MCF 10A (cell line): ENCODE data around the gene PTPN6. TPM values are rescaled to one million over a fixed set of nuclear protein-coding genes. Genes with fewer than 3 reads are reported as not detected.

Source experiments
- BruUV-seq: library from RNA; stranded (reverse); fragments of 400-500 nt; replicated peaks from 2 replicates; lab custom pipeline; 2021; lab: Mats Ljungman, UMichigan
- CTCF ChIA-PET: fragments of 300-600 bp; sonication (Branson Sonifier 250); formaldehyde crosslinking; extraction: SDS; loops from one replicate; lab custom pipeline; 2021; ENCODE audit warnings: antibody characterized with exemption, inconsistent platforms; lab: Yijun Ruan, JAX
- POLR2A ChIA-PET: fragments of 300-600, 350-650 bp; sonication (Branson Sonifier 250); formaldehyde crosslinking; extraction: SDS; loops from one replicate; lab custom pipeline; 2020; ENCODE audit warnings: antibody characterized with exemption, inconsistent platforms; lab: Yijun Ruan, JAX
- DNase-seq: peaks from one replicate; pipeline ENCODE4 v3.0.0-alpha.2; 2018; ENCODE audit not compliant: unreplicated experiment
- H3K27ac Mint-ChIP-seq: one replicate; pipeline ENCODE4 v1.8.0; 2022; ENCODE audit warnings: mild to moderate bottlenecking, low read depth, mixed read lengths; ENCODE audit not compliant: unreplicated experiment
- H3K27me3 Mint-ChIP-seq: one replicate; pipeline ENCODE4 v1.8.0; 2022; ENCODE audit warnings: mixed read lengths; ENCODE audit not compliant: insufficient read depth, unreplicated experiment
- H3K36me3 Mint-ChIP-seq: one replicate; pipeline ENCODE4 v1.8.0; 2022; ENCODE audit warnings: mild to moderate bottlenecking, moderate library complexity, mixed read lengths; ENCODE audit not compliant: insufficient read depth, unreplicated experiment
- H3K4me1 Mint-ChIP-seq: one replicate; pipeline ENCODE4 v1.8.0; 2022; ENCODE audit warnings: mixed read lengths; ENCODE audit not compliant: insufficient read depth, unreplicated experiment
- H3K4me3 Mint-ChIP-seq: one replicate; pipeline ENCODE4 v1.8.0; 2022; ENCODE audit warnings: mild to moderate bottlenecking, moderate library complexity, mixed read lengths; ENCODE audit not compliant: unreplicated experiment
- H3K9me3 Mint-ChIP-seq: one replicate; pipeline ENCODE4 v1.8.0; 2022; ENCODE audit warnings: mixed read lengths; ENCODE audit not compliant: unreplicated experiment
- CTCF ChIP-seq: fragments of 200-600 bp; IDR thresholded peaks from one replicate; pipeline ENCODE4 v1.8.0; 2022; ENCODE audit warnings: antibody characterized with exemption, mild to moderate bottlenecking; ENCODE audit not compliant: unreplicated experiment
- intact Hi-C: fragments of 100-400 bp; cut with micrococcal nuclease; formaldehyde crosslinking; loops from 2 replicates; pipeline ENCODE4 v1.14.1; 2022
- total RNA-seq: library from RNA; stranded (reverse); gene quantifications from 2 replicates; pipeline ENCODE4 v1.2.3, GENCODE V29; 2022

Gene PTPN6
- total RNA-seq, 1 experiment from 2014 or later, result 10.3 TPM

GRCh38 chr12:6954316-6955107 lies 3.4 kb downstream of the PTPN6 start:
- Mint-ChIP-seq H3K4me3 (no peak overlapping the region), H3K36me3 (peaks cover 6% of the 10 kb centered on the region), H3K9me3 (no peaks in the 10 kb centered on the region), H3K27me3 (no peaks in the 10 kb centered on the region), H3K27ac (no peak overlapping the region), H3K4me1 (no peaks in the 10 kb centered on the region)
- DNase-seq, result no peak
- no peak for TF ChIP-seq CTCF
- no TSS peak for BruUV-seq
- ChIA-PET POLR2A (interaction anchor here (1.8 kb wide), 1 partner anchor 10 kb away, joined by 7 read pairs; no protein-coding TSS in a partner anchor), CTCF (interaction anchor here (4.1 kb wide), 1 partner anchor 8 kb away, joined by 31 read pairs; no protein-coding TSS in a partner anchor)
- intact Hi-C loops, result no loop called here

GRCh38 chr12:6955108-6956020 lies 4.2 kb downstream of the PTPN6 start:
- Mint-ChIP-seq H3K27me3 (no peaks in the 10 kb centered on the region), H3K4me1 (peaks cover under 1% of the 10 kb centered on the region), H3K27ac (no peak overlapping the region), H3K4me3 (no peak overlapping the region), H3K36me3 (peaks cover 6% of the 10 kb centered on the region), H3K9me3 (no peaks in the 10 kb centered on the region)
- intact Hi-C loops, result no loop called here
- DNase-seq, result no peak
- POLR2A ChIA-PET, result interaction anchor here (1.8 kb wide), 1 partner anchor 9 kb away, joined by 7 read pairs; no protein-coding TSS in a partner anchor
- TF ChIP-seq CTCF, result no peak
- CTCF ChIA-PET, result interaction anchor here (0.7 to 4.1 kb wide), 3 partner anchors 9 to 134 kb away, joined by 3 to 31 read pairs (median 3); no protein-coding TSS in a partner anchor
- no TSS peak for BruUV-seq

DNA sequence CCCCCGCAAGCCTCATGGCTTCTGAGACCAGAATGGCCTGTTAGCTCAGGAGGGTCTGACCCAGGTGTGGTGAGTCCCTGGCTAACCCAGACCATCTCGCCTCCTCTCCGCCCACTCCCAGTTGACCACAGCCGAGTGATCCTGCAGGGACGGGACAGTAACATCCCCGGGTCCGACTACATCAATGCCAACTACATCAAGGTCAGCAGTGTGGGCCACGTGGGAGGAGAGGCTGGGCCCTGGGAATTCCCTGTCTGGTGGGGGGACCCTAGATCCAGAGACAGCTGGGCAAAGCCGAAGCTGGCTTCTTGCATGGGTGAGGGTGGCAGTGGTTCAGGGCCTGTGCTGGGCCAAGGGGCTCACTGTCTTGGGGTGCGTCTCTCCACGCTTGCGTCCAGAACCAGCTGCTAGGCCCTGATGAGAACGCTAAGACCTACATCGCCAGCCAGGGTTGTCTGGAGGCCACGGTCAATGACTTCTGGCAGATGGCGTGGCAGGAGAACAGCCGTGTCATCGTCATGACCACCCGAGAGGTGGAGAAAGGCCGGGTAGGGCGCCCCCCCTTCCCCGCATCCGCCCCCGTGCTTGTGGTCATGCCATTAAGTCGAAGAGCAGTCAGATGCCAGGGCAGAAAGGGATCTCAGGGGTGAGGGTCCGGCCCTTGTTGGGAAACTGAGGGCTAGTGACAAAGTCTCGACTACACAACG lies 5.0 kb downstream of the PTPN6 start:
- POLR2A ChIA-PET, result interaction anchor here (0.6 to 1.8 kb wide), 2 partner anchors 8 to 58 kb away, joined by 3 to 7 read pairs; no protein-coding TSS in a partner anchor
- no peak overlapping the region for H3K27ac Mint-ChIP-seq
- CTCF ChIA-PET, result interaction anchor here (0.7 to 4.1 kb wide), 4 partner anchors 10 to 133 kb away, joined by 3 to 31 read pairs (median 3); no protein-coding TSS in a partner anchor
- peaks cover 6% of the 10 kb centered on the region for H3K36me3 Mint-ChIP-seq
- no peak overlapping the region for H3K4me3 Mint-ChIP-seq
- DNase-seq, result no peak
- no peaks in the 10 kb centered on the region for H3K27me3 Mint-ChIP-seq
- BruUV-seq, result no TSS peak
- intact Hi-C loops, result no loop called here
- TF ChIP-seq CTCF, result no peak
- no peaks in the 10 kb centered on the region for H3K9me3 Mint-ChIP-seq
- peaks cover 8% of the 10 kb centered on the region for H3K4me1 Mint-ChIP-seq
